Large intestine (tissue), 3 donors: ENCODE measurements around the gene KNDC1. TPM values are rescaled to one million over a fixed set of nuclear protein-coding genes. Genes with fewer than 3 reads are reported as not detected.

Source experiments
- DNase-seq, 2 donors: peaks; one replicate each; pipeline versions ENCODE4 v3.0.0 to v3.0.0-alpha.2; 2013
- H3K27ac ChIP-seq: one replicate; pipeline ENCODE4 v1.5.1; 2013; ENCODE audit warnings: low read length
- H3K27me3 ChIP-seq: 2 replicates; pipeline ENCODE4 v1.6.1; 2013; ENCODE audit warnings: low read length; ENCODE audit not compliant: control insufficient read depth, insufficient read depth
- H3K36me3 ChIP-seq: 2 replicates; pipeline ENCODE4 v1.6.1; 2013; ENCODE audit warnings: low read length; ENCODE audit not compliant: control insufficient read depth, insufficient read depth
- H3K4me1 ChIP-seq: one replicate; pipeline ENCODE4 v1.6.1; 2013; ENCODE audit warnings: low read length; ENCODE audit not compliant: control insufficient read depth, insufficient read depth
- H3K4me3 ChIP-seq: one replicate; pipeline ENCODE4 v1.5.1; 2013; ENCODE audit warnings: low read length
- H3K9me3 ChIP-seq: one replicate; pipeline ENCODE4 v1.6.1; 2013; ENCODE audit warnings: mild to moderate bottlenecking, low read depth, low read length, moderate library complexity; ENCODE audit not compliant: control insufficient read depth
- WGBS: methylation state at CpG from one replicate; pipeline ENCODE4 v1.1.5; 2013; ENCODE audit warnings: low lambda C conversion rate; ENCODE audit not compliant: insufficient coverage; 5-methylcytosine and 5-hydroxymethylcytosine counted together
- polyA plus RNA-seq: library from polyadenylated mRNA; unstranded; fragments of 120-200 nt; gene quantifications from one replicate; pipeline ENCODE4 v1.2.1, GENCODE V29; 2013

Gene KNDC1
- polyA plus RNA-seq, 1 donor = 18.8 TPM

DNA sequence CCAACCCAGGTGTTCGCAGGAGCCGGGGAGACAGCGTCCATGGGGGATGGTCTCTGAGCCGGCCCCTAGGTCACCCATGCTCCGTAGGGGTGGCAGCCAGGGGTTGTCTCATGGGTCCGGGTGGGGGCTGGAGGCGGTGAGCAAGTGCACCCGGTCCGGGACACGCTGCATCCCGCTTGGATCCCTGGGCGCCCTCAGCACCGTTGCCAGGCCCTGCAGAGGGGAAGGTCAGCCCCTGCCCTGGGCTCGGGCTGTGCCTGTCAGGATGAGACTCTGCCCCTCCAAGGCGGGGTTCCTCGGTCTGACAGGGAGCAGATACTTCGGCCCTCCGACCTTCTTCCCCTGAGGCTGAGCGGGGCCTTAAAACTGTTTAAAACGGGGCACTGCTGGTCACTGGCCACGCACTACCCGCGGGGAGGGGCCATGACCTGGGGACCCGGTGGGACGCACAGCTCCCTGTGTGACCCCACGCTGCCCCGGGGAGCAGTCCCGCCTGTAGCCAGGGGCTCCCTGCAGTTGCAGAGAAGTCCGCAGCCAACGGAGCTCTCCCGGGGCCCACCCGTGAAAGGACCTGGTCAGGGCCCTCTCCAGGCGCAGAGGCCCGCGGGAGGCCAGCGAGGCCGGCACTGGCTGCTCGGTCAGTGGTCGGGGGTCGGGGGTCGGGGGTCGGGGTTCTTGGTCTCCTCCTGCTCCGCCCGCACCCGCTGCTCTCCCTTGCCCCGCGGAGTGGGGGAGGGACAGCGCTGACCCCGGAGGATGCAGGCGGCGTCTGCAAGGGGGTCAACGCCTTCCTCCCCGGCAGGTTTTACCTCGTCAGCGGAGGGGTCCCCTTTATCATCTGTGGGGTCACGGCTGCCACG is 33.4 kb upstream of the KNDC1 start:
- DNase-seq = no peak
- H3K27ac ChIP-seq = no peak overlapping the region
- H3K9me3 ChIP-seq = peaks cover 12% of the 10 kb centered on the region
- no peaks in the 10 kb centered on the region for H3K4me1 ChIP-seq
- H3K4me3 ChIP-seq = no peak overlapping the region
- peaks cover 15% of the 10 kb centered on the region for H3K27me3 ChIP-seq
- H3K36me3 ChIP-seq = no peaks in the 10 kb centered on the region
- no CpG with 5 or more reads among the region's 57 CpGs for WGBS

GRCh38 chr10:133127291-133128125 is 32.5 kb upstream of the KNDC1 start:
- Histone ChIP-seq H3K9me3 (peaks cover 12% of the 10 kb centered on the region), H3K4me1 (no peaks in the 10 kb centered on the region), H3K36me3 (no peaks in the 10 kb centered on the region), H3K27me3 (peaks cover 15% of the 10 kb centered on the region), H3K27ac (no peak overlapping the region), H3K4me3 (no peak overlapping the region)
- DNase-seq = no peak
- WGBS = no CpG with 5 or more reads among the region's 36 CpGs

DNA sequence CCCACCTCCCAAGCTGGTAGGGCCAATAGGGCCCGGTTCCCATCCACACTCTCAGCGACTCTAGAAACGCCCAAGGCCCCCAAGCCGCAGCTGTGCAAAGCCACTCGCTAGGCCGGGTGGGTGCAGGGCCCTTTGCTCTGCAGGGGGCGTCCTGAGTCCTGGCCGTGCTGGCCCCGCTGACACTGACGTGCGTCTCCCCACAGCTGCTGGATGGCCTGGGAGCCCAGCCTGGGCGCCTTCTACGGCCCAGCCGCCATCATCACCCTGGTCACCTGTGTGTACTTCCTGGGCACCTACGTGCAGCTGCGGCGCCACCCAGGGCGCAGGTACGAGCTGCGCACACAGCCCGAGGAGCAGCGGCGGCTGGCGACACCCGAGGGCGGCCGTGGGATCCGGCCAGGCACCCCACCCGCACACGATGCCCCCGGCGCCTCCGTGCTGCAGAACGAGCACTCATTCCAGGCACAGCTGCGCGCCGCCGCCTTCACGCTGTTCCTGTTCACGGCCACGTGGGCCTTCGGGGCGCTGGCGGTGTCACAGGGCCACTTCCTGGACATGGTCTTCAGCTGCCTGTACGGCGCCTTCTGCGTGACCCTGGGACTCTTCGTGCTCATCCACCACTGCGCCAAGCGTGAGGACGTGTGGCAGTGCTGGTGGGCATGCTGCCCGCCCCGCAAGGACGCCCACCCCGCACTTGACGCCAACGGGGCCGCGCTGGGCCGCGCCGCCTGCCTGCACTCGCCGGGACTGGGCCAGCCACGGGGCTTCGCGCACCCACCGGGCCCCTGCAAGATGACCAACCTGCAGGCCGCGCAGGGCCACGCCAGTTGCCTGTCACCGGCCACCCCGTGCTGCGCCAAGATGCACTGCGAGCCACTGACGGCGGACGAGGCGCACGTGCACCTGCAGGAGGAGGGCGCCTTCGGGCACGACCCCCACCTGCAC is 31.6 kb upstream of the KNDC1 start:
- Histone ChIP-seq H3K9me3 (peaks cover 12% of the 10 kb centered on the region), H3K4me1 (no peaks in the 10 kb centered on the region), H3K36me3 (no peaks in the 10 kb centered on the region), H3K27ac (no peak overlapping the region), H3K4me3 (no peak overlapping the region), H3K27me3 (peaks cover 15% of the 10 kb centered on the region)
- WGBS = no CpG with 5 or more reads among the region's 83 CpGs
- no peak for DNase-seq

- Histone ChIP-seq H3K4me3 (no peak overlapping the region), H3K4me1 (no peaks in the 10 kb centered on the region), H3K27ac (no peak overlapping the region), H3K27me3 (peaks cover 8% of the 10 kb centered on the region), H3K9me3 (peaks cover 9% of the 10 kb centered on the region), H3K36me3 (no peaks in the 10 kb centered on the region)
- no peak for DNase-seq
- 93% methylated on average over 5 of the region's 39 CpGs for WGBS
Measured at GRCh38 chr10:133129071-133129858, 30.8 kb upstream of the KNDC1 start.

GRCh38 chr10:133129859-133130495 is 30.0 kb upstream of the KNDC1 start:
- WGBS = 60% methylated on average over 1 of the region's 20 CpGs
- Histone ChIP-seq H3K27me3 (peaks cover 3% of the 10 kb centered on the region), H3K4me3 (no peak overlapping the region), H3K27ac (no peak overlapping the region), H3K4me1 (no peaks in the 10 kb centered on the region), H3K9me3 (peaks cover 8% of the 10 kb centered on the region), H3K36me3 (no peaks in the 10 kb centered on the region)
- DNase-seq = no peak

GRCh38 chr10:133130602-133131001 is 29.4 kb upstream of the KNDC1 start:
- Histone ChIP-seq H3K4me1 (no peaks in the 10 kb centered on the region), H3K27ac (no peak overlapping the region), H3K27me3 (peaks cover 3% of the 10 kb centered on the region), H3K4me3 (no peak overlapping the region), H3K36me3 (no peaks in the 10 kb centered on the region), H3K9me3 (peaks cover 8% of the 10 kb centered on the region)
- no CpG with 5 or more reads among the region's 11 CpGs for WGBS
- no peak for DNase-seq

DNA sequence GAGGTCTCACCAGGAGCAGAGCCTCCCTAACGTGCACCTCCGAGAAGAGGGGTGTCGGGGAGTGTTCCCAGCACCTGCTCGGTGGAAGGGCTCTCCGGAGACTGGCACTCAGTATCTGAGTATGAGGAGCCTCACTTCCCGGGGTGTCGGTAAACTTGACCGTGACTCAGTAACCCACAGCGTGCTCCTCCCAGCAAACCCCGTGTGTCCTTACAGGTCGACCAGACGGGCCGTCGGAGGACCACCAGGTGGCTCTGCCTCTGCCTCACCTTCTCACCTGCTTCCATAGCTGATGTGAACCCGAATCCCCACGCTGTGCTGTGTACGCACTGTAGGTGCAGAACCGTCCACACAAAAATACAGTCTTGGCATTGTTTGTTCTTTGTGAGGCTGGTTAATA is 29.0 kb upstream of the KNDC1 start:
- no CpG with 5 or more reads among the region's 18 CpGs for WGBS
- Histone ChIP-seq H3K36me3 (no peaks in the 10 kb centered on the region), H3K27me3 (no peaks in the 10 kb centered on the region), H3K27ac (no peak overlapping the region), H3K4me3 (no peak overlapping the region), H3K9me3 (peaks cover 8% of the 10 kb centered on the region), H3K4me1 (no peaks in the 10 kb centered on the region)
- DNase-seq = no peak

GRCh38 chr10:133131734-133132472 is 28.1 kb upstream of the KNDC1 start:
- H3K36me3 ChIP-seq = no peaks in the 10 kb centered on the region
- H3K9me3 ChIP-seq = peaks cover 8% of the 10 kb centered on the region
- no peak for DNase-seq
- 100% methylated on average over 2 of the region's 41 CpGs for WGBS
- no peak overlapping the region for H3K27ac ChIP-seq
- H3K4me3 ChIP-seq = no peak overlapping the region
- H3K4me1 ChIP-seq = no peaks in the 10 kb centered on the region
- H3K27me3 ChIP-seq = no peaks in the 10 kb centered on the region
